ENCODE results near the gene TRIP13.

Gene TRIP13

DNA sequence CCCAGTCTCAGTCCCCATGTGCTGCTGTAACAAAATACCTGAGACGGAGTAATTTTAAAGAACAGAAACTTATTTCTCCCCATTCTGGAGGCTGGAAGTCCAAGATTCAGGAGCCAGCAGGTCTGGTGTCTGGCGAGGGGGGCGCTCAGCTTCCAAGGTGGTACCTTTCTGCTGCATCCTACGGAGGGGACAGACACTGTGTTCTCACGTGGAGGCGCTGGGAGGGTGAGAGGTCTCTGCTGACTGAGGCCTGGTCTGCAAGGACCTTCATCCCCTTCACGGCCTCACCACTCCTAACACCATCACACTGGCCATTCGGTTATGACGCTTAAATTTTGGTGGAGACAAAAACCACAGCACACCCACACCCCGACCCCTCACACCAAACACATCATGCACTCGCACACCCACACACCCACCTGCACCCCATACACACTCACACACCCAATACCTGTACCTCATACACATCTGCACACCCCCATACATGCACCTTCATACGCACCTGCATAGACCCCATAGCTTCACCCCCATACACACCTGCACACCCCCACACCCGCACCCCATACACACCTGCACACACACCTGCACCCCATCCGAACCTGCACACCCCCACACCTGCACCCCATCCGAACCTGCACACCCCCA is 32.1 kb upstream of the TRIP13 start:
- no peak for TF ChIP-seq ZFX (IDR thresholded peaks at IDR 0.05)
- TF ChIP-seq, protein P1, sequence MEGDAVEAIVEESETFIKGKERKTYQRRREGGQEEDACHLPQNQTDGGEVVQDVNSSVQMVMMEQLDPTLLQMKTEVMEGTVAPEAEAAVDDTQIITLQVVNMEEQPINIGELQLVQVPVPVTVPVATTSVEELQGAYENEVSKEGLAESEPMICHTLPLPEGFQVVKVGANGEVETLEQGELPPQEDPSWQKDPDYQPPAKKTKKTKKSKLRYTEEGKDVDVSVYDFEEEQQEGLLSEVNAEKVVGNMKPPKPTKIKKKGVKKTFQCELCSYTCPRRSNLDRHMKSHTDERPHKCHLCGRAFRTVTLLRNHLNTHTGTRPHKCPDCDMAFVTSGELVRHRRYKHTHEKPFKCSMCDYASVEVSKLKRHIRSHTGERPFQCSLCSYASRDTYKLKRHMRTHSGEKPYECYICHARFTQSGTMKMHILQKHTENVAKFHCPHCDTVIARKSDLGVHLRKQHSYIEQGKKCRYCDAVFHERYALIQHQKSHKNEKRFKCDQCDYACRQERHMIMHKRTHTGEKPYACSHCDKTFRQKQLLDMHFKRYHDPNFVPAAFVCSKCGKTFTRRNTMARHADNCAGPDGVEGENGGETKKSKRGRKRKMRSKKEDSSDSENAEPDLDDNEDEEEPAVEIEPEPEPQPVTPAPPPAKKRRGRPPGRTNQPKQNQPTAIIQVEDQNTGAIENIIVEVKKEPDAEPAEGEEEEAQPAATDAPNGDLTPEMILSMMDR (conservative IDR thresholded peaks at IDR 0.05): no peak
- H3K27ac ChIP-seq: no peak overlapping the region

DNA sequence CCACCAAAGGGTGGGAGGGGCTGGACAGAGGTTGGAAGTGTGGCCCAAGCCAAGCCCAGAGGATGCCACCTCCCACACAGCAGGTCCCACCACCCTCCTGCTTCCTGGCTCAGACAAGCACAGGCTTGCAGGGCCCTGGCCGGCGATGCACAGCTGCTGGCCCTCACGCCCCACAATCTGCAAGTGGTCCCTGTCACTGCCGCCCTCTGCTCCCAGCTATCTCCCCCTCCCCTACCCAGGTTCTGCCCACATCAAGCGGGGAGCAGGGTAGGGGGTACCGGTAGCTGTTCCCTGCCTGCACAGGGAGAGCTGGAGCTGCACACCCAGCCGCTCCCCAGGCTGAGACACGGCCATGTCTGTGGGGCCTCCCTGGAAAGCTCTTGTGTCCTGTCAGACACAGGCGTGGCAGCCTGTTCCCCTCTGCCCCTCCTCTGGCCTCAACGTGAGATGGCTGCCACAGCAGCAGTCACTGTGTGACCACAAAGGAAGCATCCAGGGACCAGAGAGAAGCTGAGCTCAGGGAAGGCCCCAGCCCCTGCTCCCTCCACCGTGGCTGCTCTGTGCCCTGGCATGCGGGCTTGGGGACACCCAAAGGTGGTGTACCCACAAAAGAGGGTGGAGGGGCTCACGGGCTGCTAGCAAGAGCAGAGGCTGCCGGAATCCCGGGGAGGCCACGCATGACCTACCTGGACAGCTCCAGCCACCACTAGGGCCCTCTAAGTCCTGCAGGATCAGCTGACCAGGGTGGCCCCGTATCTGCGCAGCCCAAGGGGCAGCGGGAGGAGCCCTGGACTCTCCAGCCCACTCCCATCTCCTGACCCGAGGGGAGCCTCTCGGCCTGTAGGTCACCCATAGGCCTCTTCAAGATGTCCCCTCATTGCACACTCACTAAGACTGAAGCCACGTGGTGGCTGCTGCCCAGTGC is 31.0 kb upstream of the TRIP13 start:
- TF ChIP-seq, protein P1 (conservative IDR thresholded peaks at IDR 0.05): no peak
- no peak for TF ChIP-seq ZFX (IDR thresholded peaks at IDR 0.05)
- no peak overlapping the region for H3K27ac ChIP-seq

DNA sequence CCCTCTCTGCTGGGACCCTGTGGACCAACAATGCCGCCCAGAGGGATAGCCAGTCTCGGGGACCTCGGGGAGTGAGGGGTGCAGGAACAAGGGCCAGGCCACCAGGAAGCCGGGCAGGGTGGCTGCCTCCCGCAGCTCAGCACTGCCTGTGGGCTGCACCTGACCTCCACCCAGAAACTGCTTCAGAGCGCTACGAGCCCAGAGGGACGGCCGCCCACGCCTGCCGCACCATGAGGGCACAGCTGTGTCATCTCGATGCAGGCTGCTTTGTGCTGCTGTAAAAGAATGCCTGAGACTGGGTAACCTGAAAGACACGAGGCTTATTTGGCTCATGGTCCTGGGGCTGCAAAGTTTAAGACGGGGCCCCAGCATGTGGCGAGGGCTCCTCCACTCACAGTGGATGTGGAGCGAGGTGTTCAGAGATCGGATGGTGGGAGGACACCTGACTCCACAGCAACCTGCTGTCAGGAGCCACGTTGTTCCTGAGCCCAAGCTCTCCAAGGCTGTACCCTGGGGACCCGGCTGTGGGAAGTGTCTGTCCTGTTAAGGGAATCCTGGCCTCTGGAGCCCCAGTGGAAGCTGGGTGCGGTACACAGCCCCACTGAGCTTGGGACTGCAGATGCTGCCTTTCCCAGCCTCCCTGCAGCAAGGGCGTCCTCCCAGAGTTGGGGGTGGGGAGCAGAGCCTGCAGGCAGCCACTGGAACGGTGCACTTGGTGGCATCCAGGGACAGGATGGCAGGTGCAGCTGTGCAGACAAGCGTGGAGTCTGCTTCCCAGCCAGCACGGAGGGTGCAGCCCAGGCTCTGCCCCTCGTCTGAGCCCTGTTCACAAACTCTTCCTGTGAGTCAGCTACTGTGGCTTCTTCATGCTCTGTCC is 30.1 kb upstream of the TRIP13 start:
- no peak overlapping the region for H3K27ac ChIP-seq
- no peak for TF ChIP-seq ZFX (IDR thresholded peaks at IDR 0.05)
- TF ChIP-seq, protein P1 (conservative IDR thresholded peaks at IDR 0.05): no peak

DNA sequence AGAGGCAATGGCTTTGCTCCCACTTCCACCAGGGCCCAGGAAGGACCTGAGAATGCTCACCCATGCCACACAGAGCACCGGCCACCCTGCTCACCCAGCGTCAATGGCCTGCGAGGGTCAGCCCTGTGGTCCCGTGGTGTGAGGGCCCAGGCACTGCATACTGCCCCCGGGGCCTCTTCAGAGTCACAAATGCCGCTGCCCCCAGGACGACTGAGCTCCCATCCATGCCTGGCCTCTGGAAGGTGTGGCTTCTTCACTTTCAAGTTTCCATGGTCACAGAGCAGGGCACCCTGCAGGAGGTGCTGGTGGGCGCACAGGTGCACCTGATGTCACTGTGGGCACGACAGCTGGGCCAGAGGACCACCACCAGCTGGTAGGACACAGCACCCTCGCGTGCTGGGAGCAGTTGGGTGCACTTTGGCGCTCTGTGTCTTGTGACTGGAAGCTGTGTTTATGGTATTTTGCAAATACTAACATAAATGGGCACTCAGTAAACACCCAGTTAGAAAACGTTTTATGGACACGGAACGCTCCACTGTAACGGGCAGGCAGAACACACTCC is 29.4 kb upstream of the TRIP13 start:
- no peak overlapping the region for H3K27ac ChIP-seq
- no peak for TF ChIP-seq ZFX (IDR thresholded peaks at IDR 0.05)

DNA sequence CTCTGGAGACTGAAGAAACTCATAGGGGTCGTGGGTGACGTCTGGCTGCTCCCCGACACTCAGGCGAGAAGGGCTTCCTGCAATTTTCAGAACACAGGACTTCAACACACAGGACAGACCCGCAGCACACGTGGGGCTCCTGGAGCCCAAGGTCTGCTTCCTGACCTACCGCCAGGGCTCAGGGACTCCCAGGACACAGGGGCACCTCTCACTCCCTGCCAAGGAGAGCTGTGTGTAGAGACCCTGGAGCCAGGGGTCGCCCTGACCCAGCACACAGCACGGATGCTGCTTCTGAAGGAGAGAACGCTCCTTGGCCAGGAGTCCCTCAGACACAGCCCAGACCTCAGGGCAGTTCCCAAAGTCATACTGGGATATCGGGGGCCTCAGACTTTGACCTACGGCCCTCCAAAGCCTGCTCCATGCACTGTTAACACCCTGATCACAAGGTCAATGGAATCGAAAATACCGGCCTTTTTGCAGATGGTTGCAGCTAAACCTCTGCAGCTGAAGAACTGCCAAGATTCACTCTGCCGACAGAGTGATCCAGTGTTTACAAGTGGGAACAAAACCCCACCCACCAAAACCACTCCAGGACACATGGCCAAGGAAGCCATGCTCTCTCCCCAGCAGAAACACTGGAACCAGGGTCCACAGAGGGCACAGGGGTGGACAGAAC is 28.1 kb upstream of the TRIP13 start:
- no peak overlapping the region for H3K27ac ChIP-seq
- TF ChIP-seq, protein P1 (conservative IDR thresholded peaks at IDR 0.05): no peak
- TF ChIP-seq ZFX (IDR thresholded peaks at IDR 0.05): no peak

DNA sequence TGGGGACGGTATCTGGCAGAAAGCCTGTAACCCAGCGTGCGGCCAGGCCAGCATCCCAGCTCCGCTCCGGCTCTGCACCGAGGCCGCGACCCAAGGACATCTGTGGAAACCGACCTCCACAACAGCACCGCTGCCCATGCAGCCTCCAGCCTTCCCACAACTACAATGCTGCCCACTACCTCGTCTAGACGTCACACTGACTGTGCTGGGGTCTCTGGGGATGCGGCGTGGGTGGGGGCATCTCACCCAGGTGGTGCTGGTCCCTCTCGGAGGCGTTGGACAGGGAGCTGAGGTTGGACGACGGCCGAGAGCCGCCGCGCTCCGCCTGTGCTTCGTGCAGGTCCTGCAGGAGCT is 27.5 kb upstream of the TRIP13 start:
- TF ChIP-seq ZFX (IDR thresholded peaks at IDR 0.05): no peak
- TF ChIP-seq, protein P1 (conservative IDR thresholded peaks at IDR 0.05): no peak
- H3K27ac ChIP-seq: no peak overlapping the region

DNA sequence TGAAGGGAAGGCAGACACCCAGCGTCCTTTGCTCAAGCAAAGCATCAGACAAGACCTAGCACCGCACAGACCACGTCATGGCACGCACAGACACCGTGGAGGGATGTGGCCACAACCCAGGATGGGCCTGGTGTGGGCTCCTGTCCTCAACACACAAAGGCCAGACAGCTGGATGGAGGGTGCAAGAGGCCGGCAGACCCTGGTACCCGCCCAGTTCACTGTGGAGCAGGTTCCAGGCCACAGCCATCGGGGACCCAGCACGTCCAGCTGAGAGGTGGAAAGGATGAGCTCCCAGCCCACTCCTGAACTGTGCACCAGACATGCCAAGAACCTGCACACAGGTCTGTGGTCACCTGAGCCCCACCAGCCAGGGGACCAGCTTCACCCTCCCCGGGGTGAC is 26.9 kb upstream of the TRIP13 start:
- TF ChIP-seq, protein P1 (conservative IDR thresholded peaks at IDR 0.05): no peak
- no peak for TF ChIP-seq ZFX (IDR thresholded peaks at IDR 0.05)
- no peak overlapping the region for H3K27ac ChIP-seq
